GM21576 (cell line): Measurements from ENCODE around the gene MAPK14.

ENCODE experiments used
- ATAC-seq: cut with Tn5 transposase; IDR thresholded peaks from one replicate; pipeline ENCODE4 v1.9.1; 2021; ENCODE audit warnings: mild to moderate bottlenecking, moderate library complexity; ENCODE audit not compliant: unreplicated experiment

MAPK14 gene

DNA sequence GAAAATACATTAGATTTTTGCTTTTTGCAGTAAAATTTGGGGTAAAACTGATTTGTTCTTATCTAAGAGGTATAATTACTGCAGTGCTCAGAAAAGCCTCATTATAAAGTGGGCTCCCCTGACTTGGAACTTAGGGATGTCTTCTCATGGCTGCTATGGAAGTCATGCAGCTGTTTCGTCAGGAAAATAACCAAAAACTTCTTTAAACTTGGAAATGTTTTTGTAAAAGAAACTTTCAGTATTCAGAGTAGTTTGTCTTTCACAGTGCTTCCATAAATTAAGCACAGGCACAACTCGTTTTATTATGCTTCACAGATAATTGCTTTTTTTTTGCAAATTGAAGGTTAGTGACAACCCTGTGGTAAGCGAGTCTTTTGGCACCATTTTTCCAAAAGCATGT, 6.8 kb downstream of the MAPK14 start:
- no peak for ATAC-seq

DNA sequence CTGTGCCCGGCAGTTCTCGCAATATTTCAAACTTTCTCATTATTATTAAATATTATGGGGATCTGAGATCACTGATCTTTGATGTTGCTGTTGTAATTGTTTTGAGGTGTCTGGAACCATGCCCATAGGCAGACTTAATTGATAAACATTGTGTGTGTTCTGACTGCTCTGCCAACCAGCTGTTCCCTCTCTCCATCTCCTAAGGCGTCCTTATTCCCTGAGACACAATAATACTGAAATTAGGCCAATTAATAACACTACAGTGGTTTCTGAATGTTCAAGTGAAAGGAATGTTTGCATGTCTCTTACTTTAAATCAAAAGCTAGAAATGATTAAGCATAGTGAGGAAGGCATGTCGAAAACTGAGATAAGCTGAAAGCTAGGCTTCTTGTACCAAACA, 7.6 kb downstream of the MAPK14 start:
- no peak for ATAC-seq

DNA sequence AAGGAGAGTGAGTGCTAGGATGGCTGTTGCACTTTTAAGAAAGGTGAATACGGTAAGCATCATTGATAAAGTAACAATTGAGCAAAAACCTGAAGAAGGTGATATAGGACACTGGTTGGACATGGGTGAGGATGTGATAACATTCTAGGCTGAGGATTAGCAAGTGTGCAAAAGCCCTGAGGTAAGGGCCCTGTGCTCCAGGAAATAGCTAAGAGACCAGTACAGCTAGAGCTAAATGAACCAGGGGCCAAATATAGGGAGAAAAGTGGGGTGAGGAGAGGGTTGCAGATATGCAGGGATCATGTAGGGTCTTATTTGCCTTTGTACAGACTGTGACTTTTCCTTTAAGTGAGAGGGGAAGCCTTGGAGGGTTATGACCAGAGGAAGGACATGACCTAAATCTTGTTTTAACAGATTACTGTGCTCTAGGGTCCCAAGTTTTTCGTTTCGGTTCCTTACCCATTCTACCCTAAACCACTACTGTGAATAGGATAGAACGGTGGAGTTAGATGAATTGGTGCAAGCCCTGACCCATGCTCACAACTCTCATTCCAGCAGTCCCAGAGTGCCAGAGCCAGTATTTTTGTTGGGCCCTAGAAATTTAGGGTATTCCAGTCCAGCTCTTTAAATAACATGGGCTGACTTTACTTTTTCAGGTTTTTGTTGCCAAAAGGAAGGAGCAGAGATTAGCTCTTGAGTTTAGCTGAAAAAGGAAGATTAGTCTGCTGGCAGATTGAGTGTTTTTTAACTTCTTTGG, 10.7 kb downstream of the MAPK14 start:
- no peak for ATAC-seq

DNA sequence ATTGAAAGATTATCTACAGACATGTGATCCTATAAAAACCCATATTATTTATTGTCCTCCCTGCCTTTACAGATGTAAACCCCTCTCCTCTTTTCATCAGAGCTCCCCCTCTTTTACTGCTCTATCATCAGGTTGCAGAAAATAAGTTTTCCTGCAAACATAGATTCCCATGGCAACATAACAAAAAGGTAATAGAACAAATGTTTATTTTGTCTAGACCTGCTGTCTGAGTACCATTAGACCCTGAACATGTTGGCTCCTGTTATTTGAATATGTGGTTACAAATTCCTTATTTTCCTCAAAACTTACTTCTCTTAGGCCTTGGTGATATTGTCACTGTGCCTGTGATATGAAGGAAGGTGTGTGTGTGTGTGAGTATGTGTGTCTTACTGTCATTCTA, 11.5 kb downstream of the MAPK14 start:
- no peak for ATAC-seq

DNA sequence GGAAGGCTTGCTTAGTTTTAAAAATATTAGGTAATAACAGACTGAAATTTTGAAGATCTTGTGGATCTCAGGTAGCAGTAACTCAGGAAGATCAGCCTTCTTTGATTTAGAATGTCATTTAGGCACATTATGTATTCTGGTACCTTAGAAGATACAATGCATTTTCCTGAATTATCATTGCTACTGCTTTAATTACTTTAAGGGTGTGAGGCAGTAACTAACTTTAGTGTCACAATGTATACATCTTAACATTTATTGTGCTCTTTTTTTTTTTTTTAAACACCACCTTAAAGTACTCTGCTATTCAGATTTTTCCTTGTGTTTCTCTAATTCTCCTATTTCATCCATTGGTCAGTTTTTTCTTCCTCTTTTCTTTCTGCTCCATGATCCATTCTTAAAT, 13.3 kb downstream of the MAPK14 start:
- ATAC-seq: no peak

DNA sequence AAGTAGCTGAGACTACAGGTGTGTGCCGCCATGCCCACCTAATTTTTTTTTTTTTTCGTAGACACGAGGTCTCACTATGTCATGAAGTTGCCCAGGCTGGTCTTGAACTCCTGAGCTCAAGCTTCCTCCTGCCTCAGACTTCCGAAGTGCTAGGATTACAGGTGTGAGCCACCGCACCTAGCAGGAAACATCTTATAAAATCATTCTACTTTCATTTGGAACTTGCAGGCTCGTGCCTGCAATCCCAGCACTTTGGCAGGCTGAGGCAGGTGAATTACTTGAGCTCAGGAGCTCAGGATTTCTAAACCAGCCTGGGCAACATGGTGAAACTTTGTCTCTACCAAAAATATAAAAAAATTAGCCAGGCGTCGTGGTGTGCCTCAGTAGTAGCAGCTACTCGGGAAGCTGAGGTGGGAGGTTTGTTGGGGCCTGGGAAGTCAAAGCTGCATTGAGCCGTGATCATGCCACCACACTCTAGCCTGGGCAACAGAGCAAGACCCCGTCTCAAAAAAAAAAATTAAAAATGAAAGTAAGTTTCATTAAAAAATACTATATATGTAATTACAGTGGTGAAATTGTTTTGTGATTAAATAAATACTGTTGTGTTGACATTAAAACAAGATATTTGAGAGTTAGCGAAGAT, 15.1 kb downstream of the MAPK14 start:
- ATAC-seq: no peak

DNA sequence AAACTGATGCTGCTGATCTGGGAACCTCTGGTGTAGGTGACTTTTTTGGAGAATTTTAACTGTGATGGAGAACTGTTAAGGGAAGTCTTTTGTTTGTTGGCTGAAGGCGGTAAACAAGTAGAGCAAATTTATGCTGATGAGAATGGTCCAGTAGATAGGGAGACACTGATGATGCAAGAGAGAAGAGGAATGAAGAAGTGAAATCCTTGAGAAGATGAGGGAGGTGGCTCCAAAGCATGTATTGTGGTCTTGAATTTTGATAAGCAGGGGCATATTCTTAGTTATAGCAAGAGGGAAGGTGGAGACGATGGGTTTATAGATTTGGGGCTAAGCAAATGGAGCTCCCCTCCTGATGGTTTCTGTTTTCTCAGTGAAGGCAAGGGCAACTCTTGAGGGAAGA, 22.0 kb downstream of the MAPK14 start:
- ATAC-seq: no peak

DNA sequence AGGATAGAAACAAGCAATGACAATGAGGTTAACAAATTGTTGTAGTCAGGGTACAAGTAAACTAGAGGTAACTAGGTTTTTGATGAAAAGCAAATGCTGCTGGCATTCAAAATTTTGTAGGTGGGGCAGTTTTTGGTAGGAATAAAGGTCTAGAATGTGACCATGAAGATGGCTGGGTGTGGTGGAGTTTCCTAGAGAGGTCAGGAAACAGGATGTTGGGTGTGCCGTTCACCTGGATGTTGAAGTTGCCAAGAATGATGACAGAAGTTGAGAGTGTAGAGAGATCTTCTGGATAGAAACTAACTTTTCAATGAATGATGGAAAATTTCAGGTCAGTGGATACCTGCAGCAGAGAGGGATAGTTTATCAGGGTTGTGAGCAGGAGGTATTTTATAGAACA, 22.7 kb downstream of the MAPK14 start:
- no peak for ATAC-seq

DNA sequence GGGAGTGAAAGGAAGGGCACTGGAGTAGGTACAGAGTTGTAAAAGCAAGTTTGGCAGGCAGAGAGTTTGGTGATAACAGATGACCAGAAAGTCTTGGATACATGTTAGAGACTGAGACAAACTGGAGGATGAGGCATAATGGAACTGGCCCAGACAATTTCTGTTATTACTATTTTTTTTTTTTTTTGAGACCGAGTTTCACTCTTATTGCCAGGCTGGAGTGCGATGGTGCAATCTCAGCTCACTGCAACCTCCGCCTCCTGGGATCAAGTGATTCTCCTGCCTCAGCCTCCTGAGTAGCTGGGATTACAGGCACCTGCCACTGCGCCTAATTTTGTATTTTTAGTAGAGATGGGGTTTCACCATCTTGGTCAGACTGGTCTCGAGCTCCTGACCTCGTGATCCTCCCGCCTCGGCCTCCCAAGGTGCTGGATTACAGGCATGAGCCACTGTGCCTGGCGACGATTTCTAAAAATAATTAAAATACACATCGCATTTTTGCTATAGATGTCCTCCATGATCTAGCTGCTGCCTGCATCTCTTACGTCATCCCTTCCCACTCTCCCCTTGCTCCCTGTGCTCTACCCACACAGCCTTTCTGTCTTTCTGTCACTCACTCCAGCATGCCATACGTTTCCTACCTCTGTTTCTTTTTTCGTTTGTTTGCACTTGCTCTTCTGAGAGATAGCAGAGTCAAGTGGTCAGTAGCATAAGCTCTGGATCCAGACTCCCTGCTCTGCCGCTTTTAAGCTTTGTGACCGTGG, 23.5 kb downstream of the MAPK14 start:
- no peak for ATAC-seq

DNA sequence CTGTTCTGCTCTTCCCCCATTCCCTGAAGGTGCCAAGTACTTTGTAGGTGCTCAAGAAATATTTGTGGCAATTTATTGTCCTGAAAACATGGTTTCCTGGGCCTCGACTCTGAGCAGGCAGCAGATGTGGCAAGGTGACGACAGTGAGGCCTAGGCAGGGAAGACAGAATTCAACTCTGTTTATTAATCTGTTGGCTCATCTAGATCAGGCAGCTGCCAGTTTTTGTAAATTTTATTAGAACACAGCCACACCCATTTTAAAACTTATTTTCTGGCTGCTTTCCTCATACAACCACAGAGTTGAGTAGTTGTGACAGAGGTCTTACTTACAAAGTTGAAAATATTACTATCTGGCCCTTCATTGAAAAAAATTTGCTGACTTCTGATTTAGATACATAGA, 24.5 kb downstream of the MAPK14 start:
- no peak for ATAC-seq

DNA sequence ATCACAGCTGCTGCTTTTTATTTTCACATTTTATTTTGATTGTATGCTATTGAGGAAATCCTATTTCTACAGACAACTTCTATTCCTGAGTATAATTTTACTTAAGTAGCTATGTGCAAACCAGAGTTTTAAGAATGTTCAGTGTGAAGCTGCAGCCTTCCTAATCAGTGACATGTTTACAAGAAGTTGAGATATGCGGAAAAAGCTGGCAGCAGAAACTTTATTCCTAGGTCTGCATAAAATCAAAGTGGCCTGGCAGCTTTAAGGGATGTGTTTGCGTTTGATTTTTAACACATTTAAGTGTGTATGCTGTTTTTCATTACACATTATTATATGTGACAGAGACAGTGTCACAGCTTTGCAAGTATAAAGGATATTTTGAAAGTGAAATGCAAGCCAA, 26.3 kb downstream of the MAPK14 start:
- no peak for ATAC-seq

DNA sequence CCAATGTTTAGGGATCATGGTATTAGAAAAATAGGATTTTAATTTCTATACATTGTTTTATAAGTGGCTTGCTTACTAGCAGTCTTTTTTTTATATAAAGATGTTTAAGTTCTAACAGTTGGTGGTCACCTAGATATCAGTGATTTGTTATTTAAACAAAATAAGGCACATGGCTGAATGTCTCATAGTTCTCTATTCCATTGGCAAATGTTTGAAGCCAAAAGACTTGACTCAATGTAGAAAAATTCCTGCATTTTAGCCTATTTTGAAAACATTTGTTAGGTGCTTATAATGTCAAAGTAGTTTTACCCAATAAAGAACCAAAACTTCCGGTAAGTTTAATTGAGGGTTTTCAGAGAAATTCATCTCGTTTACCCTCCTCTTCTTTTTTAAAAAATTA, 26.8 kb downstream of the MAPK14 start:
- ATAC-seq: no peak

DNA sequence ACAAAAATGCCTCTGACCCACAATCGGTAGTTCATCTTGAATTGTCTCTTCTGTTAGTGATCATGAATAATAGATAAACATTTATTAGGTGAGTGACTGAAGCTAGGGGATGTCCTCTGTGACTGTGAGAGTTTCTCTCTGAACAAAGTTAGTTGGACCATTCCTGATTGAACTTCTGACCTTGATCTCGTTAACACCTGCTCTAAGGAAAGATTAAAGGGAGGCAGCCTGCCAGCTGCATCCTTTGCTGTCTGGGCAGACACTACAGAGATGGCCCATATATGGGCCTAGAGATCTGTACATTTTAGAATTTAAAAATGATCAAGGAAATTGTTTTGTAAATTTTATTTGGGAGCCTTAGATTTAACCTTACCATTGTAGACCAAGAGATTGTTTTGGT, 27.3 kb downstream of the MAPK14 start:
- no peak for ATAC-seq

DNA sequence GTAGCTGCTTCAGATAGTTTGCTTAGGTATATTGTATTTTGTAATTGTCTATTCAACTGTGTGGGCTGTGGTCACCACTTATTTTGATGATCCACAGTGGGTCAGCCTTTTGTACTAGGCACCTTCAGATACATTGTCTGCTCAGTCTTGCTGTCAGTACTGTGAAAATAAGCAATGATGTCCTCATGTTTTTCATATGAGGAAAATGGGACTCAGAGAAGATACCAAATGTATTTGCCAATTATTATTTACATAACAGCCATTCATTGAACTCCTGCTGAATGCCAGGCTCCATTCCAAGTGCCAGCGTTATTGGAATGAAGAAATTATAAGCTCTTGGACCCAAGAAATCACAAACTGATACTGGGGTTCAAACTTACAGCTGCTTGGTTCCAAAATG, 28.6 kb downstream of the MAPK14 start:
- ATAC-seq: no peak

DNA sequence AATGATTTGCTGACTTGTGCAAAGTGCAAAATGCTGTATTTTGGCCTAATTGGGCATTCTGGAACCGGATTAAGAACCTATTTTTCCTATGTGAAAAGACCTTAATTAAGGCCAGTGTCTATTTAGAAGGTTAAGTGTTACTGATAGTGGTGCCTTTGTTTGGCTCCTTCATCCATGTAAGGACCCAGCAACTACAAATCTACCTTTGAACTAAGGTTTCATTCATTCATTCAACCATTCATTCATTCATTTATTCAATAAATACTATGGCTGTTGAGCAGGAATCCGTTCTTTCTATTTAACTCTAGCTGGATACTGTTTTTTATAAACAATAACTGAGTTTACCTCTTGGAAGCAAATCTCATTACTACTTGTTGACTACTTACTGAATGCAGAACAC, 33.6 kb downstream of the MAPK14 start:
- no peak for ATAC-seq

DNA sequence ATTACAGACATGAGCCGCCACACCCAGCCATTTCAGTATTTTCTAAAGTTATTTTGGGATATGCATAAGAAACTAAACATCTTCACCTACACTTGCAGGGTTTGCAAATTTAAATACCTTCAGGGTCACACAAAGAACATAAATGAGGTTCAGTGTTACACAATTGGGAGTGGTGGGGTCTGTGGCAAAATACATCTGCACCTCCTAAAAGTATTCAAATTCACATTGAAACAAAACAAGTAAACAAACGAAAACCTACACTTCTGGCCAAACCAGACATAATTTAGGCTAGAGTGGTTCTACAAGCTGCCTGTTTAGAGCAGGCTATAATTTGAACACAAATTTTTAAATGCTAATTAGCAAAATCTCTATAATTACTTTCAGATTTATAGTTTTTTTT, 34.6 kb downstream of the MAPK14 start:
- no peak for ATAC-seq

DNA sequence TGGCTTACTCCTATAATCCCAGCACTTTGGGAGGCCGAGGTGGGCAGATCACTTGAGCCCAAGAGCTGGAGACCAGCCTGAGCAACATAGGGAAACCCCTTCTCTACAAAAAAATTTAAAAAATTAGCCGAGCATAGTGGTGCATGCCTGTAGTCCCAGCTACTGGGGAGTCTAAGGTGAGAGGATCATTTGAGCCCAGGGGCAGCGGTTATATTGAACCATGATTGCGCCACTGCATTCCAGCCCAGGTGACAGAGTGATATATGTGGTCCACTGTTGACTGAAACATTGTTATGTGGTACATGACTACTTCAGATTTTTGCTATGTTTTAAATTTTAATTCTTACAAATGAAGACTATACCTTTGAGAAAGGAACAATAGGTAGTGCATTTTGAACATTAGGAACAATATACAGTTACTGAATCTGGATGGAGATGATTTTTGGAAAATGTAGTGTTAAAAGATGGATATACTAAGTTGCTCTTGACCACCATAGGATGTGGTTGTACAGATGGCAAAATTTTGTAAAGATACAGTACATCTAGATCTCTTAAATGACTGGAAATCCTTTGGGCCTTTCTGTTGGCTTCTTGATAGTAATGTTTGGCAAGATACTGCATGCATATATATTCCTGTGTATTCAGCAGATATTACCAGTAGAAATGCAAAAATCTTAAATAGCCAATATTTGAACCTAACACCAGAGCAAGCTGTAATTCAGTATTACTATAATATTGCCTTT, 35.9 kb downstream of the MAPK14 start:
- ATAC-seq: no peak

DNA sequence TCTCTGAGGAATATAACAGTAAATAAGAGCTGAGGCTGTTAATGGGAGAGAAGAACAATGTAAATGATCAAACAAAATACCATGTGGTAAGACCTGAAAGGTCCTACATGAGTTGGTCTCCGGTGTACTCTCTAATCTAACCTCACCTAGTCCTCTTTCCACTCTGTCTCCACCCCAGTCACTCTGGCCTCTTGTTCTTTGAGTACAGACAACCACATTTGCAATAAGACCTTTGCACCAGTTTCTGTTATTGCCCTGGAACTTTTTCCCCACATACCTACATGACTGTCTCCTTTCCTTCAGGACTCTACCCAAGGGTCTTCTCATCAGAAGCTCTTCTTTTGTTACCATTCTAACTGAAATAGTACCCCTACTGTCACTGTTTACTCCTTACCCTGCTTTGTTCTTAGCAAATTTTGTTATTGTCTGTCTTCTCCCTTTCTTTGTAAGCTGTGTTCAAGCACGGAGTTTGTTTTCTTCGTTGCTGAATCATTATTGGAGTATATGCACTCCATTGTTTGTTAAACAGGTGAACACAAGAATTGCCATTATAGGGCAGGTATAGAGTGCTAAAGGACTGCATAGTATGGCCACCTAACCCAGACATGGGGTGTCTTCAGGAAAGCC, 37.3 kb downstream of the MAPK14 start:
- no peak for ATAC-seq

DNA sequence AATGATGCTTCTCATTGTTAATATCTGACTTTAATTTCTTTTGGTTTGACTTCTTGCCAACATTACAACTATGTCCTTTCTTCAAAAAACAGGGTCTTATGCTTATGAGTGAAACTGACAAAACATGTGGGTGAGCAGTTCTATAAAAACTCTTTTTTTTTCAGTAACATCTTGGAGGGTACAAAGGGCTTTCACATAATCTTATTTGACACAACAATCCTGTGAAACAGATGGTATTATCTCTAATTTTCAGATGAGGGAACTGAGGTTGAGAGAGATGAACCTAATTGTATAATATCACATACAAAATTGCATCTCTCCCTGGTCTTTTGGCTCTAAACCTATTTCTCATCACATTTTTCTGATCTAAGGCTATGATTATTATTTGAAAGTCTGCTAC, 38.3 kb downstream of the MAPK14 start:
- ATAC-seq: no peak

DNA sequence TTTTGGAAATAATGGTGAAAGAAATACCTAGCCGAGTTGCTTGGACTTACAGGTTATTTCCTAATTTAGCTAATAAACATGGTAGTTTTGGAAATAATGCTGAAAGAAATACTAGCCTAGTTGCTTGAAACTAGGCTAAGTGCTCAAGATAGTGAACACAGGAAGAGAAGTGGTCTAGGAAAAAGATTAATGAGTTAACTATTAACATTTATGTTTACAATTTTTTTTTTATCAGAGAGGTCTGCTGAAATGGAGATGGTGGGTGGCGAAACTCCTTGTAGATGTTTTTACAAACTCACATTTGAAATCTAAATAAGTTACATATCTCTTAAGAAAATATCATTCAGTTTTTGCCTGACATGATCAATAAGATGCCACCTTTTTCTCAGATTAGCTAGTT, 39.2 kb downstream of the MAPK14 start:
- no peak for ATAC-seq
